ENCODE results near the gene SCN7A. TPM values are rescaled to one million over a fixed set of nuclear protein-coding genes. Genes with fewer than 3 reads are reported as not detected.

The SCN7A gene
- total RNA-seq, 1 donor from 2014 or later = not detected

GRCh38 chr2:166405569-166405926 lies 88.5 kb downstream of the SCN7A start:
- DNase-seq (ENCODE audit: extremely low read depth, low read depth, low spot score) = no peak

- no peak for DNase-seq (ENCODE audit: extremely low read depth, low read depth, low spot score)
Measured at GRCh38 chr2:166404831-166405568, 89.0 kb downstream of the SCN7A start.

GRCh38 chr2:166394245-166394644 lies 99.8 kb downstream of the SCN7A start:
- DNase-seq (ENCODE audit: extremely low read depth, low read depth, low spot score) = no peak

GRCh38 chr2:166393008-166393407 lies 101.0 kb downstream of the SCN7A start:
- DNase-seq (ENCODE audit: extremely low read depth, low read depth, low spot score) = no peak

- DNase-seq (ENCODE audit: extremely low read depth, low read depth, low spot score) = peak; percentile 94
Measured at GRCh38 chr2:166388481-166389070, 105.5 kb downstream of the SCN7A start.

GRCh38 chr2:166385313-166385712 lies 108.7 kb downstream of the SCN7A start:
- no peak for DNase-seq (ENCODE audit: extremely low read depth, low read depth, low spot score)

GRCh38 chr2:166384774-166385173 lies 109.3 kb downstream of the SCN7A start:
- DNase-seq (ENCODE audit: extremely low read depth, low read depth, low spot score) = no peak

- no peak for DNase-seq (ENCODE audit: extremely low read depth, low read depth, low spot score)
Measured at GRCh38 chr2:166382448-166382847, 111.6 kb downstream of the SCN7A start.

- no peak for DNase-seq (ENCODE audit: extremely low read depth, low read depth, low spot score)
Measured at GRCh38 chr2:166380615-166381014, 113.4 kb downstream of the SCN7A start.

- no peak for DNase-seq (ENCODE audit: extremely low read depth, low read depth, low spot score)
Measured at GRCh38 chr2:166376873-166377272, 117.2 kb downstream of the SCN7A start.

- DNase-seq (ENCODE audit: extremely low read depth, low read depth, low spot score) = no peak
Measured at GRCh38 chr2:166376488-166376828, 117.6 kb downstream of the SCN7A start.

GRCh38 chr2:166375736-166376487 lies 118.1 kb downstream of the SCN7A start, which contains the start of gene SCN9A:
Gene SCN9A (minus strand): TSS chr2:166375944. CDS start chr2:166311756, 64,188 bp downstream.
- DNase-seq (ENCODE audit: extremely low read depth, low read depth, low spot score) = no peak

- DNase-seq (ENCODE audit: extremely low read depth, low read depth, low spot score) = no peak
Measured at GRCh38 chr2:166375195-166375735, 118.8 kb downstream of the SCN7A start.

GRCh38 chr2:166373951-166374350 lies 120.1 kb downstream of the SCN7A start:
- no peak for DNase-seq (ENCODE audit: extremely low read depth, low read depth, low spot score)

GRCh38 chr2:166373539-166373938 lies 120.5 kb downstream of the SCN7A start:
- no peak for DNase-seq (ENCODE audit: extremely low read depth, low read depth, low spot score)

GRCh38 chr2:166373105-166373504 lies 120.9 kb downstream of the SCN7A start:
- DNase-seq (ENCODE audit: extremely low read depth, low read depth, low spot score) = no peak

- DNase-seq (ENCODE audit: extremely low read depth, low read depth, low spot score) = no peak
Measured at GRCh38 chr2:166372046-166372445, 122.0 kb downstream of the SCN7A start.

- no peak for DNase-seq (ENCODE audit: extremely low read depth, low read depth, low spot score)
Measured at GRCh38 chr2:166365803-166366420, 128.1 kb downstream of the SCN7A start.

- no peak for DNase-seq (ENCODE audit: extremely low read depth, low read depth, low spot score)
Measured at GRCh38 chr2:166365239-166365638, 128.8 kb downstream of the SCN7A start.

- no peak for DNase-seq (ENCODE audit: extremely low read depth, low read depth, low spot score)
Measured at GRCh38 chr2:166364476-166365161, 129.4 kb downstream of the SCN7A start.

All from glomerular endothelial cell (primary cell).